Right lobe of liver (tissue), 4 donors: ENCODE data around the gene FRG2C.
"Not testable (repeated sequence)": the region's sequence is repeated elsewhere in the genome, so short reads cannot be mapped to it uniquely, and the experiment has no call there.

ENCODE experiments used
- CTCF ChIP-seq, 4 donors: fragments of 200-600 bp in 3 of 4; fragments of 450-650 bp in 1 of 4; IDR thresholded peaks; one replicate each; pipeline versions ENCODE4 v1.5.1 to v1.8.0; 2016 to 2022; ENCODE audit warnings: antibody characterized with exemption in 4 of 4, mild to moderate bottlenecking in 2 of 4
- POLR2A ChIP-seq: fragments of 450-650 bp; IDR thresholded peaks from one replicate; pipeline ENCODE4 v1.6.1; 2017; ENCODE audit warnings: antibody characterized with exemption, mild to moderate bottlenecking
- donor health status: DM: no; HTN: no; CAD: no.
- donor health status: DM: no; HTN: no; CAD: no.
- donor health status: DM: no; HTN: yes; CAD: no.

GRCh38 chr3:75670298-75671286, 6.5 kb downstream of the FRG2C start:
- not testable (repeated sequence) for TF ChIP-seq CTCF (IDR thresholded peaks at IDR 0.05); POLR2A
